ENCODE data around the gene LRRC37B. TPM values are rescaled to one million over a fixed set of nuclear protein-coding genes. Genes with fewer than 3 reads are reported as not detected.
A peak's percentile ranks its signal among the peaks of the same experiment; 100 is the strongest.
"Not testable (repeated sequence)": the region's sequence is repeated elsewhere in the genome, so short reads cannot be mapped to it uniquely, and the experiment has no call there.

The LRRC37B gene
- total RNA-seq, 1 experiment from 2014 or later: 20.6 TPM

DNA sequence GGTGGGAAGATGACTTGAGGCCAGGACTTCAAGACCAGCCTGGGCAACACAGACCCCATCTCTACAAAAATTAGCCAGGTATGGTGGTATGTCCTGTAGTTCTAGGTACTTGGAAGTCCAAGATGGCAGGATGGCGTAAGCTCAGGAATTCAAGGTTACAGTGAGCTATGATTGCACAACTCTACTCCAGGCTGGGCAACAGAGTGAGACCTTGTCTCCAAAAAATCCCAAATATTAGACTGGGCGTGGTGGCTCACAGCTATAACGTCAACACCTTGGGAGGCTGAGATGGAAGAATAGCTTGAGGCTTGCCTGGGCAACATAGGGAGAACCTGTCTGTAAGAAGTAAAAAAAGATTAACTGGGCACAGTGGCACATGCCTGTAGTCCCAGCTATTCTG, 39.5 kb upstream of the LRRC37B start:
- H3K27ac Mint-ChIP-seq: peak overlapping the region; percentile 49
- no peaks in the 10 kb centered on the region for H3K9me3 Mint-ChIP-seq
- no peaks in the 10 kb centered on the region for H3K4me1 Mint-ChIP-seq
- DNase-seq (ENCODE audit: low spot score) (no peak), ATAC-seq (no peak)
- POLR2A ChIA-PET: no interaction called here
- peaks cover 41% of the 10 kb centered on the region for H3K36me3 Mint-ChIP-seq
- CTCF ChIA-PET: no interaction called here
- no peaks in the 10 kb centered on the region for H3K27me3 Mint-ChIP-seq (ENCODE audit: low read depth)
- no peak overlapping the region for H3K4me3 Mint-ChIP-seq
- no peak for TF ChIP-seq PRRX2 (CRISPR knock-in tag; IDR thresholded peaks at IDR 0.05)
- TF ChIP-seq OVOL2 (CRISPR knock-in tag; IDR thresholded peaks at IDR 0.05; ENCODE audit: borderline replicate concordance): no peak
- TF ChIP-seq E2F4 (CRISPR knock-in tag; IDR thresholded peaks at IDR 0.05; ENCODE audit: borderline replicate concordance, low read depth): no peak
- TF ChIP-seq, protein P1, sequence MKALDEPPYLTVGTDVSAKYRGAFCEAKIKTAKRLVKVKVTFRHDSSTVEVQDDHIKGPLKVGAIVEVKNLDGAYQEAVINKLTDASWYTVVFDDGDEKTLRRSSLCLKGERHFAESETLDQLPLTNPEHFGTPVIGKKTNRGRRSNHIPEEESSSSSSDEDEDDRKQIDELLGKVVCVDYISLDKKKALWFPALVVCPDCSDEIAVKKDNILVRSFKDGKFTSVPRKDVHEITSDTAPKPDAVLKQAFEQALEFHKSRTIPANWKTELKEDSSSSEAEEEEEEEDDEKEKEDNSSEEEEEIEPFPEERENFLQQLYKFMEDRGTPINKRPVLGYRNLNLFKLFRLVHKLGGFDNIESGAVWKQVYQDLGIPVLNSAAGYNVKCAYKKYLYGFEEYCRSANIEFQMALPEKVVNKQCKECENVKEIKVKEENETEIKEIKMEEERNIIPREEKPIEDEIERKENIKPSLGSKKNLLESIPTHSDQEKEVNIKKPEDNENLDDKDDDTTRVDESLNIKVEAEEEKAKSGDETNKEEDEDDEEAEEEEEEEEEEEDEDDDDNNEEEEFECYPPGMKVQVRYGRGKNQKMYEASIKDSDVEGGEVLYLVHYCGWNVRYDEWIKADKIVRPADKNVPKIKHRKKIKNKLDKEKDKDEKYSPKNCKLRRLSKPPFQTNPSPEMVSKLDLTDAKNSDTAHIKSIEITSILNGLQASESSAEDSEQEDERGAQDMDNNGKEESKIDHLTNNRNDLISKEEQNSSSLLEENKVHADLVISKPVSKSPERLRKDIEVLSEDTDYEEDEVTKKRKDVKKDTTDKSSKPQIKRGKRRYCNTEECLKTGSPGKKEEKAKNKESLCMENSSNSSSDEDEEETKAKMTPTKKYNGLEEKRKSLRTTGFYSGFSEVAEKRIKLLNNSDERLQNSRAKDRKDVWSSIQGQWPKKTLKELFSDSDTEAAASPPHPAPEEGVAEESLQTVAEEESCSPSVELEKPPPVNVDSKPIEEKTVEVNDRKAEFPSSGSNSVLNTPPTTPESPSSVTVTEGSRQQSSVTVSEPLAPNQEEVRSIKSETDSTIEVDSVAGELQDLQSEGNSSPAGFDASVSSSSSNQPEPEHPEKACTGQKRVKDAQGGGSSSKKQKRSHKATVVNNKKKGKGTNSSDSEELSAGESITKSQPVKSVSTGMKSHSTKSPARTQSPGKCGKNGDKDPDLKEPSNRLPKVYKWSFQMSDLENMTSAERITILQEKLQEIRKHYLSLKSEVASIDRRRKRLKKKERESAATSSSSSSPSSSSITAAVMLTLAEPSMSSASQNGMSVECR (CRISPR knock-in tag; IDR thresholded peaks at IDR 0.05; ENCODE audit: borderline replicate concordance): no peak
- no peak for TF ChIP-seq ZNF138 (CRISPR knock-in tag; conservative IDR thresholded peaks at IDR 0.05)
- TF ChIP-seq, protein P2, sequence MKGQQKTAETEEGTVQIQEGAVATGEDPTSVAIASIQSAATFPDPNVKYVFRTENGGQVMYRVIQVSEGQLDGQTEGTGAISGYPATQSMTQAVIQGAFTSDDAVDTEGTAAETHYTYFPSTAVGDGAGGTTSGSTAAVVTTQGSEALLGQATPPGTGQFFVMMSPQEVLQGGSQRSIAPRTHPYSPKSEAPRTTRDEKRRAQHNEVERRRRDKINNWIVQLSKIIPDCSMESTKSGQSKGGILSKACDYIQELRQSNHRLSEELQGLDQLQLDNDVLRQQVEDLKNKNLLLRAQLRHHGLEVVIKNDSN (CRISPR knock-in tag; IDR thresholded peaks at IDR 0.05): no peak

- POLR2A ChIA-PET; H3K27me3 Mint-ChIP-seq (ENCODE audit: low read depth); H3K9me3 Mint-ChIP-seq; H3K4me1 Mint-ChIP-seq; ATAC-seq; H3K27ac Mint-ChIP-seq; DNase-seq (ENCODE audit: low spot score); H3K4me3 Mint-ChIP-seq: not testable (repeated sequence)
- peaks cover 44% of the 10 kb centered on the region for H3K36me3 Mint-ChIP-seq
- CTCF ChIA-PET: interaction anchor here (0.7 kb wide), 1 partner anchor 138 kb away, joined by 3 read pairs; no protein-coding TSS in a partner anchor
These were observed 36.8 kb upstream of the LRRC37B start for GRCh38 chr17:31970416-31970815.

DNA sequence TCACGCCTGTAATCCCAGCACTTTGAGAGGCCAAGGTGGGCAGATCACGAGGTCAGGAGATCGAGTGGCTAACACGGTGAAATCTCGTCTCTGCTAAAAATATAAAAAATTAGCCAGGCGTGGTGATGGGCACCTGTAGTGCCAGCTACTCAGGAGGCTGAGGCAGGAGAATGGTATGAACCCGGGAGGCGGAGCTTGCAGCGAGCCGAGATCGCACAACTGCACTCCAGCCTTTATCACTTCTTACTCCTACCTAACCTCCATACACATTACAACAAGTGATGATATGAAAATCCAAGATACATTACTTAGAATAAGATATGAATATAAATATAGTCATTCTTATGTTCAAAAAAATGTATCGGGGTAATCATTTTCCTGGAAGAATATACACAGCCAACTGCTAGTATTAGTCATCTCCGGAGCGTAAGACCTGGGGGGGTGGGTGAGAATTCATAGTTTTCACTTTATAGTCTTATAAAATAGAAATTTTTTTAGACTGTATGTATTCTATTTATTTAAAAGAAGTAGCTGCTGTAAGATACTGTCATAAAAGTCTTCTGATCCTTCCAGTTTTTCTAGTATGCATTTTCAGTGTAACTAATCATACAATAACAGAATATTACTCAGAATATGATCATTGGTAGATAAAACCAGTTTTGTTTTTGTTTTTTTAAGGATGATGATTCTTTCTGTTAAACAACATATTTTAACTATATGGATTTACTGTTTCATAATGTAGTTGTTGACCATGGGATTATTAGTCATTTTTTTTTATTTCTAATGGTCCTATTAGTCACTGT, 32.7 kb upstream of the LRRC37B start:
- POLR2A ChIA-PET; H3K27me3 Mint-ChIP-seq (ENCODE audit: low read depth); H3K27ac Mint-ChIP-seq; H3K4me1 Mint-ChIP-seq; DNase-seq (ENCODE audit: low spot score); H3K4me3 Mint-ChIP-seq; ATAC-seq; H3K9me3 Mint-ChIP-seq; CTCF ChIA-PET: not testable (repeated sequence)
- H3K36me3 Mint-ChIP-seq: peaks cover 36% of the 10 kb centered on the region

DNA sequence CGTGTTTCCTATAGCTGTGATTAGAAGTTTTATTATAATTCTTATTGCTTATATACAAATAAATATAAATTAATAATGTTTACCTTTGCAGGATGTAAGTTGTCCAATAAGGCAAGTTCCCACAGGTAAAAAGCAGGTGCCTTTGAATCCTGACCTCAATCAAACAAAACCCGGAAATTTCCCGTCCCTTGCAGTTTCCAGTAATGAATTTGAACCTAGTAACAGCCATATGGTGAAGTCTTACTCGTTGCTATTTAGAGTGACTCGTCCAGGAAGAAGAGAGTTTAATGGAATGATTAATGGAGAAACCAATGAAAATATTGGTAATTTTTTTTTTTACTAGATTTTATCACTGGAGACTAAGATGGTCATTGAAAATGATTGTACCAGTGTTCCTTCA, 31.8 kb upstream of the LRRC37B start:
- H3K9me3 Mint-ChIP-seq; H3K27ac Mint-ChIP-seq; H3K27me3 Mint-ChIP-seq (ENCODE audit: low read depth); H3K4me1 Mint-ChIP-seq; DNase-seq (ENCODE audit: low spot score); CTCF ChIA-PET; POLR2A ChIA-PET; ATAC-seq; H3K4me3 Mint-ChIP-seq: not testable (repeated sequence)
- H3K36me3 Mint-ChIP-seq: peaks cover 37% of the 10 kb centered on the region

DNA sequence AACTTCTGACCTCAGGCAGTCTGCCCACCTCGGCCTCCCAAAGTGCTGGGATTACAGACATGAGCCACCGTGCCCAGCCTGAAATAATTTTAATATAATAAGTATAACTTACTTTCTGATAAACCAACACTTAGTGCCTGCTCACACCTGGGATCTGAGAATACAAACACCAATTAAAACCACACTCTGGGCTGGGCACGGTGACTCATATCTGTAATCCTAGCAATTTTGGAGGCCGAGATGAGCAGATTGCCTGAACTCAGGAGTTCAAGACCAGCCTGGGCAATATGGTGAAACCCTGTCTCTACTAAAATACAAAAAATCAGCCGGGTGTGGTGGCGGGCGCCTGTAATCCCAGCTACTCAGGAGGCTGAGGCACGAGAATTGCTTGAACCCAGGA, 15.4 kb upstream of the LRRC37B start:
- CTCF ChIA-PET; DNase-seq (ENCODE audit: low spot score); ATAC-seq; POLR2A ChIA-PET; H3K4me3 Mint-ChIP-seq; H3K9me3 Mint-ChIP-seq; H3K27ac Mint-ChIP-seq; H3K27me3 Mint-ChIP-seq (ENCODE audit: low read depth); H3K4me1 Mint-ChIP-seq: not testable (repeated sequence)
- H3K36me3 Mint-ChIP-seq: peaks cover 65% of the 10 kb centered on the region

Data from WTC11 (cell line).